ENCODE results near the gene LRRC23. TPM values are rescaled to one million over a fixed set of nuclear protein-coding genes. Genes with fewer than 3 reads are reported as not detected.

The LRRC23 gene
- polyA plus RNA-seq, 2 of the 4 experiments (the other 2 are of a cell fraction), result 19.1 to 33.3 TPM

DNA sequence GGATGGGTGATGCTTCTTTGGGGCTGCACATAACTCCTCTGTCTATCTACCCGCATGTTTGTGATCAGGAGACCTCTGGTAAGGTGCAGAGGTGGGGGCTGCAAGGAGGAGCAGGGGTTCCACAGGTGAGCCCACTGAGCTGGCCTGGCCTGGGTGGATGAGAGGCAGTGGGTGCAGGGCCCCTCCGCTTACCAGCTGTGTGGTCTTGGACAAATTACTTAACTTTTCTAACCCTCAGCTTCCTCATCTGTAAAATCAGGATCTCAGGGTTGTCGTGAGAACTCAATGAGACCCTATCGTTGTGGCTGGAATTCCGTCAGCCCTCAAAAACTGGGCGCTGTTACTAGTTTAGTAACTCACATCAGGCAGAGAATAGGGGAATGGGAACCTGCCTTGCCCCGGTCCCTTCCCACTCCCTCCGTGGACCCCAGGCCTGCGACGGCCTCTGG, 54.0 kb downstream of the LRRC23 start (continued):
- TF ChIP-seq RNF2 (IDR thresholded peaks at IDR 0.05; ENCODE audit: borderline replicate concordance, low read depth) (no peak), TFCP2L1 (CRISPR knock-in tag; IDR thresholded peaks at IDR 0.05) (no peak)
- TF ChIP-seq, protein P1, sequence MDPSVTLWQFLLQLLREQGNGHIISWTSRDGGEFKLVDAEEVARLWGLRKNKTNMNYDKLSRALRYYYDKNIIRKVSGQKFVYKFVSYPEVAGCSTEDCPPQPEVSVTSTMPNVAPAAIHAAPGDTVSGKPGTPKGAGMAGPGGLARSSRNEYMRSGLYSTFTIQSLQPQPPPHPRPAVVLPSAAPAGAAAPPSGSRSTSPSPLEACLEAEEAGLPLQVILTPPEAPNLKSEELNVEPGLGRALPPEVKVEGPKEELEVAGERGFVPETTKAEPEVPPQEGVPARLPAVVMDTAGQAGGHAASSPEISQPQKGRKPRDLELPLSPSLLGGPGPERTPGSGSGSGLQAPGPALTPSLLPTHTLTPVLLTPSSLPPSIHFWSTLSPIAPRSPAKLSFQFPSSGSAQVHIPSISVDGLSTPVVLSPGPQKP (IDR thresholded peaks at IDR 0.05; ENCODE audit: low read depth, low read length), result no peak
- TF ChIP-seq, protein P2, sequence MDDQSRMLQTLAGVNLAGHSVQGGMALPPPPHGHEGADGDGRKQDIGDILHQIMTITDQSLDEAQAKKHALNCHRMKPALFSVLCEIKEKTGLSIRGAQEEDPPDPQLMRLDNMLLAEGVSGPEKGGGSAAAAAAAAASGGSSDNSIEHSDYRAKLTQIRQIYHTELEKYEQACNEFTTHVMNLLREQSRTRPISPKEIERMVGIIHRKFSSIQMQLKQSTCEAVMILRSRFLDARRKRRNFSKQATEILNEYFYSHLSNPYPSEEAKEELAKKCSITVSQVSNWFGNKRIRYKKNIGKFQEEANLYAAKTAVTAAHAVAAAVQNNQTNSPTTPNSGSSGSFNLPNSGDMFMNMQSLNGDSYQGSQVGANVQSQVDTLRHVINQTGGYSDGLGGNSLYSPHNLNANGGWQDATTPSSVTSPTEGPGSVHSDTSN (IDR thresholded peaks at IDR 0.05), result no peak

DNA sequence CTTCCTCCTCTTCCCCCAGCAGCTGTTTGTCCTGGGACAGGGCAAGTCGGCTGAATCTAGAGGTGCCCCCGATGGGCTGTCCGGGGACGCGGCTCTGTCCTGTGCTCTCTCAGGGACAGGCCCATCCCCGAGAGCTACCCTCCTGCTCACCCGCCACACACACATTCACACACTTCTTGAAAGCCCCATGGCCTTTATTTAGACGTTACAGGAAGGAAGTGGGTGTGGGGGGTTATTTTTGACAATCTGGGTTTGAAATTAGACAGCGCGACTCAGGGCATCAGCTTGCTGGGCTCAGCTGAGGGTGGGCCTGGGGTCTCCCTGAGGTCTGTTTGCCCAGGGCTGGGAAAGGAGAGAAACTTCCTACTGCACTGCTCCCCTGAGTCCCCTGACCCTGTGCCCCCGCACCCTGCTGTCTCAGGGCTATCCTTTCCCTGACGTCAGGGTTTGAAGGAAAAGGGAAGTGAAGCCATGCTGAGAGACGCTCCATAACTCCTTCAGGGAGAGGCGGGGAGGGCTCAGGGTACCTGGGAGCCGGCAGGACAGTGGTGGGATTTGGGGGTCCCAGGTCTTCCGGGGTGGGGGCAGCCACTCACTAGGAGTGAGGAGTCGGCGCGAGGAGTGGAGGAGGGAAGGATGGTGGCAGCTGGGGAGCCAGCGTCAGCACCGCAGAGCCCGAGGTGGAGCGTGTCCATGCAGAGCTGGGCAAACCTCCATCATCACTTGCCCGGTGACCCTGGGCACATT, 54.6 kb downstream of the LRRC23 start:
- no peak overlapping the region for H3K4me3 ChIP-seq
- ChIA-PET CTCF (interaction anchor here (0.8 to 11.2 kb wide), 8 partner anchors 14 to 185 kb away, joined by 3 to 354 read pairs (median 4); partner anchors contain the start of genes C12orf57, C1RL, RNU7-1 and SPSB2), POLR2A (interaction anchor here (0.5 to 9.0 kb wide), 2 partner anchors 14 to 72 kb away, joined by 3 to 174 read pairs; partner anchors contain the start of genes C12orf57 and RNU7-1)
- no peaks in the 10 kb centered on the region for H3K9me3 ChIP-seq
- DNase-seq (ENCODE audit: low read depth in 1 of 2, low spot score in 1 of 2) (no peak), FAIRE-seq (no peak), ATAC-seq (no peak)
- no peak overlapping the region for H3K27ac ChIP-seq
- H3K4me2 ChIP-seq, result no peak overlapping the region
- TF ChIP-seq, protein P3, sequence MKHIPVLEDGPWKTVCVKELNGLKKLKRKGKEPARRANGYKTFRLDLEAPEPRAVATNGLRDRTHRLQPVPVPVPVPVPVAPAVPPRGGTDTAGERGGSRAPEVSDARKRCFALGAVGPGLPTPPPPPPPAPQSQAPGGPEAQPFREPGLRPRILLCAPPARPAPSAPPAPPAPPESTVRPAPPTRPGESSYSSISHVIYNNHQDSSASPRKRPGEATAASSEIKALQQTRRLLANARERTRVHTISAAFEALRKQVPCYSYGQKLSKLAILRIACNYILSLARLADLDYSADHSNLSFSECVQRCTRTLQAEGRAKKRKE (CRISPR knock-in tag; IDR thresholded peaks at IDR 0.05; ENCODE audit: low read depth), result no peak
- peaks cover 25% of the 10 kb centered on the region for H3K4me1 ChIP-seq
- WGBS (ENCODE audit: missing lambda C conversion rate), result 89% methylated on average over 24 of the region's 24 CpGs

DNA sequence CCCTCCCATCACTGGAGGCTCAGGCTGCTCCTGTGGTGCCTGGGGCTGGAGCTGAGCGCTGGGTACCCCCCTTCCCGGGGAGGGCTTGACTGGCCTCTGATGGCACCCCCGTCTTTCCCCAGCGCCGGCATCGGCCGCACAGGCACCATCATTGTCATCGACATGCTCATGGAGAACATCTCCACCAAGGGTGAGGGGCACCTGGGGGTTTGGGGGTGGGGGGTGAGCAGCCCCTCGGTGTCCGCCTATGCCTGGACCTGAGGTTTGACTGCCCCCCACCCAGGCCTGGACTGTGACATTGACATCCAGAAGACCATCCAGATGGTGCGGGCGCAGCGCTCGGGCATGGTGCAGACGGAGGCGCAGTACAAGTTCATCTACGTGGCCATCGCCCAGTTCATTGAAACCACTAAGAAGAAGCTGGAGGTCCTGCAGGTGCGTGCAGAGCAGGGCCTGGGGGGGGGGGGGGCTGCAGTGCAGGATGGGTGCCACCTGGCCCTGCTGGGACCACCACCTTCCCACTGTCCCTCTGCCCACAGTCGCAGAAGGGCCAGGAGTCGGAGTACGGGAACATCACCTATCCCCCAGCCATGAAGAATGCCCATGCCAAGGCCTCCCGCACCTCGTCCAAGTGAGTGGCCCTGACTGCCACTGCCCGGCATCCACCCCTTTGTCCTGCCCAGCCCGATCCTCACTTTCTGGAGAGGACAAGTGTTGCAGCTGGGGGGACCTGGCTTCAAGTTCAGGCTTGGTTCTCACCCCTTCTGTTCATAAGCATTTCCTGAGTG, 55.4 kb downstream of the LRRC23 start:
- no peak overlapping the region for H3K4me3 ChIP-seq
- no peak overlapping the region for H3K4me2 ChIP-seq
- CTCF ChIA-PET, result interaction anchor here (1.4 to 11.2 kb wide), 9 partner anchors 8 to 98 kb away, joined by 4 to 354 read pairs (median 24); partner anchors contain the start of genes C12orf57, PTPN6, RNU7-1 and SPSB2
- H3K27ac ChIP-seq, result no peak overlapping the region; a peak in 1 of 6 replicates
- FAIRE-seq, result no peak
- POLR2A ChIA-PET, result interaction anchor here (0.6 to 9.0 kb wide), 4 partner anchors 15 to 976 kb away, joined by 4 to 174 read pairs (median 5); partner anchors contain the start of genes C12orf57 and RNU7-1
- H3K9me3 ChIP-seq, result no peaks in the 10 kb centered on the region
- DNase-seq (ENCODE audit: low read depth in 1 of 2, low spot score in 1 of 2), result no peak
- ATAC-seq, result no peak
- WGBS (ENCODE audit: missing lambda C conversion rate), result 89% methylated on average over 17 of the region's 26 CpGs
- peaks cover 29% of the 10 kb centered on the region for H3K4me1 ChIP-seq
- TF ChIP-seq NR3C1 (IDR thresholded peaks at IDR 0.05) (no peak), CHD4 (IDR thresholded peaks at IDR 0.05; ENCODE audit: borderline replicate concordance) (no peak), GATA3 (IDR thresholded peaks at IDR 0.05; ENCODE audit: borderline replicate concordance) (no peak), HOXB13 (CRISPR knock-in tag; IDR thresholded peaks at IDR 0.05; ENCODE audit: low read depth) (no peak), FOSB (CRISPR knock-in tag; IDR thresholded peaks at IDR 0.05) (no peak), NPAS2 (CRISPR knock-in tag; IDR thresholded peaks at IDR 0.05; ENCODE audit: borderline replicate concordance) (no peak), SREBF2 (IDR thresholded peaks at IDR 0.05) (no peak), JUN (IDR thresholded peaks at IDR 0.05) (no peak), EP300 (IDR thresholded peaks at IDR 0.05) (no peak), SMC3 (IDR thresholded peaks at IDR 0.05) (no peak), MAZ (IDR thresholded peaks at IDR 0.05; ENCODE audit: borderline replicate concordance, low read depth, low read length) (no peak), POLR2A (IDR thresholded peaks at IDR 0.05; ENCODE audit: low read length) (no peak), FOXS1 (CRISPR knock-in tag; IDR thresholded peaks at IDR 0.05) (no peak), CBX8 (IDR thresholded peaks at IDR 0.05) (no peak), ESRRA (IDR thresholded peaks at IDR 0.05; ENCODE audit: borderline replicate concordance, low read length) (no peak)
- TF ChIP-seq, protein P2 (IDR thresholded peaks at IDR 0.05), result no peak
- TF ChIP-seq, protein P4, sequence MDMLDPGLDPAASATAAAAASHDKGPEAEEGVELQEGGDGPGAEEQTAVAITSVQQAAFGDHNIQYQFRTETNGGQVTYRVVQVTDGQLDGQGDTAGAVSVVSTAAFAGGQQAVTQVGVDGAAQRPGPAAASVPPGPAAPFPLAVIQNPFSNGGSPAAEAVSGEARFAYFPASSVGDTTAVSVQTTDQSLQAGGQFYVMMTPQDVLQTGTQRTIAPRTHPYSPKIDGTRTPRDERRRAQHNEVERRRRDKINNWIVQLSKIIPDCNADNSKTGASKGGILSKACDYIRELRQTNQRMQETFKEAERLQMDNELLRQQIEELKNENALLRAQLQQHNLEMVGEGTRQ (IDR thresholded peaks at IDR 0.05), result no peak
- TF ChIP-seq, protein P5, sequence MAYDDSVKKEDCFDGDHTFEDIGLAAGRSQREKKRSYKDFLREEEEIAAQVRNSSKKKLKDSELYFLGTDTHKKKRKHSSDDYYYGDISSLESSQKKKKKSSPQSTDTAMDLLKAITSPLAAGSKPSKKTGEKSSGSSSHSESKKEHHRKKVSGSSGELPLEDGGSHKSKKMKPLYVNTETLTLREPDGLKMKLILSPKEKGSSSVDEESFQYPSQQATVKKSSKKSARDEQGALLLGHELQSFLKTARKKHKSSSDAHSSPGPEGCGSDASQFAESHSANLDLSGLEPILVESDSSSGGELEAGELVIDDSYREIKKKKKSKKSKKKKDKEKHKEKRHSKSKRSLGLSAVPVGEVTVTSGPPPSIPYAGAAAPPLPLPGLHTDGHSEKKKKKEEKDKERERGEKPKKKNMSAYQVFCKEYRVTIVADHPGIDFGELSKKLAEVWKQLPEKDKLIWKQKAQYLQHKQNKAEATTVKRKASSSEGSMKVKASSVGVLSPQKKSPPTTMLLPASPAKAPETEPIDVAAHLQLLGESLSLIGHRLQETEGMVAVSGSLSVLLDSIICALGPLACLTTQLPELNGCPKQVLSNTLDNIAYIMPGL (CRISPR knock-in tag; IDR thresholded peaks at IDR 0.05; ENCODE audit: borderline replicate concordance), result no peak
- TF ChIP-seq, protein P6, sequence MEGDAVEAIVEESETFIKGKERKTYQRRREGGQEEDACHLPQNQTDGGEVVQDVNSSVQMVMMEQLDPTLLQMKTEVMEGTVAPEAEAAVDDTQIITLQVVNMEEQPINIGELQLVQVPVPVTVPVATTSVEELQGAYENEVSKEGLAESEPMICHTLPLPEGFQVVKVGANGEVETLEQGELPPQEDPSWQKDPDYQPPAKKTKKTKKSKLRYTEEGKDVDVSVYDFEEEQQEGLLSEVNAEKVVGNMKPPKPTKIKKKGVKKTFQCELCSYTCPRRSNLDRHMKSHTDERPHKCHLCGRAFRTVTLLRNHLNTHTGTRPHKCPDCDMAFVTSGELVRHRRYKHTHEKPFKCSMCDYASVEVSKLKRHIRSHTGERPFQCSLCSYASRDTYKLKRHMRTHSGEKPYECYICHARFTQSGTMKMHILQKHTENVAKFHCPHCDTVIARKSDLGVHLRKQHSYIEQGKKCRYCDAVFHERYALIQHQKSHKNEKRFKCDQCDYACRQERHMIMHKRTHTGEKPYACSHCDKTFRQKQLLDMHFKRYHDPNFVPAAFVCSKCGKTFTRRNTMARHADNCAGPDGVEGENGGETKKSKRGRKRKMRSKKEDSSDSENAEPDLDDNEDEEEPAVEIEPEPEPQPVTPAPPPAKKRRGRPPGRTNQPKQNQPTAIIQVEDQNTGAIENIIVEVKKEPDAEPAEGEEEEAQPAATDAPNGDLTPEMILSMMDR (IDR thresholded peaks at IDR 0.05), result no peak

All from A549 (cell line).